Spleen (tissue), 11 donors: ENCODE results near the gene ARHGEF7. TPM values are rescaled to one million over a fixed set of nuclear protein-coding genes. Genes with fewer than 3 reads are reported as not detected.

Experiments
- DNase-seq: peaks from one replicate; pipeline ENCODE4 v3.0.0-alpha.2; 2020
- H3K27ac ChIP-seq, 8 donors: fragments of 200-600 bp; sonication (generic) in 7 of 8; 1 replicate in 4 of 8; 2 replicates in 4 of 8; pipeline versions ENCODE4 v1.5.0 to v1.8.0; 2016 to 2021; ENCODE audit warnings: inconsistent platforms in 4 of 8, mild to moderate bottlenecking in 4 of 8, moderate library complexity in 1 of 8
- H3K27me3 ChIP-seq, 7 donors: fragments of 200-600 bp; sonication (generic) in 6 of 7; replicated peaks in 1 of 7; 1 replicate in 4 of 7; 2 replicates in 3 of 7; pipeline versions ENCODE4 v1.5.0 to v1.8.0; 2016 to 2021; ENCODE audit warnings: inconsistent platforms in 3 of 7, mild to moderate bottlenecking in 1 of 7
- H3K36me3 ChIP-seq, 6 donors: fragments of 200-600 bp; sonication (generic) in 5 of 6; 1 replicate in 4 of 6; 2 replicates in 2 of 6; pipeline versions ENCODE4 v1.5.0 to v1.8.0; 2016 to 2021; ENCODE audit warnings: inconsistent platforms in 2 of 6
- H3K4me1 ChIP-seq, 6 donors: fragments of 200-600 bp; sonication (generic) in 5 of 6; 1 replicate in 3 of 6; 2 replicates in 3 of 6; pipeline versions ENCODE4 v1.5.0 to v1.8.0; 2016 to 2021; ENCODE audit warnings: inconsistent platforms in 3 of 6
- H3K4me3 ChIP-seq, 8 donors: fragments of 200-600 bp; sonication (generic) in 7 of 8; 1 replicate in 4 of 8; 2 replicates in 4 of 8; pipeline versions ENCODE4 v1.5.0 to v1.8.0; 2016 to 2021; ENCODE audit warnings: inconsistent platforms in 4 of 8, mild to moderate bottlenecking in 4 of 8, moderate library complexity in 2 of 8
- H3K9me3 ChIP-seq, 8 donors: fragments of 200-600 bp; sonication (generic) in 7 of 8; 1 replicate in 4 of 8; 2 replicates in 4 of 8; pipeline versions ENCODE4 v1.5.0 to v1.8.0; 2016 to 2021; ENCODE audit warnings: inconsistent platforms in 4 of 8
- CTCF ChIP-seq, 11 experiments: fragments of 200-600 bp in 7 of 11; fragments of 450-650 bp in 4 of 11; sonication (generic) in 4 of 11; IDR thresholded peaks in 8 of 11; conservative IDR thresholded peaks in 3 of 11; 1 replicate in 7 of 11; 2 replicates in 4 of 11; pipeline versions ENCODE4 v1.4.0 to v1.8.0; 2016 to 2021; ENCODE audit warnings: antibody characterized with exemption in 11 of 11, inconsistent platforms in 4 of 11, mild to moderate bottlenecking in 1 of 11
- POLR2A ChIP-seq, 3 donors: fragments of 450-650 bp; IDR thresholded peaks; one replicate each; pipeline ENCODE4 v1.5.1; 2017; ENCODE audit warnings: antibody characterized with exemption in 3 of 3, mild to moderate bottlenecking in 1 of 3
- POLR2AphosphoS5 ChIP-seq, 3 donors: sonication (generic); formaldehyde crosslinking; IDR thresholded peaks; one replicate each; pipeline ENCODE4 v1.5.1; 2017; ENCODE audit warnings: antibody characterized with exemption in 3 of 3
- WGBS, 5 donors: extraction: QIAGEN DNeasy Blood & Tissue Kit in 3 of 5; methylation state at CpG; one replicate each; pipeline versions ENCODE4 v1.1.5 to v1.1.7; 2013 to 2018; 5-methylcytosine and 5-hydroxymethylcytosine counted together
- intact Hi-C: fragments of 100-400 bp; cut with DNase I; formaldehyde crosslinking; loops from one replicate; pipeline ENCODE4 v1.15.0; 2023; ENCODE audit warnings: low total_unique reads
- polyA plus RNA-seq, 3 donors: library from polyadenylated mRNA; stranded (reverse); fragments of 200-250 nt; gene quantifications; one replicate each; pipeline ENCODE4 v1.2.1, GENCODE V29; 2013
- total RNA-seq, 7 donors: library from RNA; depleted of rRNA in 3 of 7; stranded (reverse); fragments of >200 nt in 3 of 7; fragmentation: NEBNext Ultra II Directional in 4 of 7; extraction: Animal tissue kit (Norgen Biotek cat#: 25700) in 4 of 7; gene quantifications; one replicate each; pipeline versions ENCODE4 v1.1.0 to v1.2.1, GENCODE V29; 2016 to 2021
- donor health status: healthy with polysubstance abuse.
- donor health status: DM: no; HTN: no; CAD: no; lungs with moderate emphysema.
- donor health status: DM: no; HTN: no; CAD: no.
- donor health status: Bipolar disorder and iron deficiency.
- donor health status: healthy.
- donor health status: DM: no; HTN: no; CAD: no.
- donor health status: DM: yes; HTN: yes; CAD: no.

Gene ARHGEF7
- total and polyA plus RNA-seq, 10 donors: 18.0 to 192 (median 114) TPM

- Histone ChIP-seq H3K4me1 (peaks cover 31 to 88% (median 63%) of the 10 kb centered on the region in 6 donors), H3K9me3 (no peaks in the 10 kb centered on the region), H3K27ac (peak overlapping the region in 7 of 8 donors; percentile 43 to 80 (median 65)), H3K27me3 (no peaks in the 10 kb centered on the region), H3K4me3 (no peak overlapping the region), H3K36me3 (peaks cover 0 to 35% (median 4%) of the 10 kb centered on the region in 6 donors)
- peak; percentile 88 for DNase-seq
- WGBS, 5 donors: 56 to 87% (median 71%) methylated on average over 13 of the region's 13 CpGs
- intact Hi-C loops: no loop called here
- TF ChIP-seq POLR2A (IDR thresholded peaks at IDR 0.05): no peak
- TF ChIP-seq POLR2AphosphoS5 (IDR thresholded peaks at IDR 0.05): peak; percentile 74 to 81 (median 78)
- no peak for TF ChIP-seq CTCF (IDR thresholded peaks at IDR 0.05 in 8 of 11, conservative IDR thresholded peaks at IDR 0.05 in 3 of 11)
Observed at GRCh38 chr13:111217641-111218040, 102.5 kb downstream of the ARHGEF7 start.

DNA sequence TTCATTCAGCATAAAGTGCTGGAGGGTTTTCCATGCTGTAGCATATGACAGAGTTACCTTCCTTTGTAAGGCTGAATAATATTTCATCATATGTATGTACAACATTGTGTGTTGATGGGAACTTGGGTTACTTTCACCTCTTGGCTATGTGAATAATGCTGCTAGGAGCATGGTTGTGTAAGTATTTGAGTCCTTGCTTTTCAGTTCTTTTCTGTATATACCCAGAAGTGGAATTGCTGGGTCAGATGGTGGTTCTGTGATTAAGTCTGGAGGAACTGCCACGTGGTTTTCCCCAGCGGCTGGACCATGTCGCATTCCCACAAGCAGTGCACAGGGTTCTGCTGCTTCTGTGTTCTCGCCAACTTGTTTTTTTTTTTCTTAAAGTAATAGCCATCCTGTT, 104.2 kb downstream of the ARHGEF7 start:
- peak overlapping the region in 5 of 8 donors; percentile 11 to 80 (median 37) for H3K27ac ChIP-seq
- intact Hi-C loops: no loop called here

DNA sequence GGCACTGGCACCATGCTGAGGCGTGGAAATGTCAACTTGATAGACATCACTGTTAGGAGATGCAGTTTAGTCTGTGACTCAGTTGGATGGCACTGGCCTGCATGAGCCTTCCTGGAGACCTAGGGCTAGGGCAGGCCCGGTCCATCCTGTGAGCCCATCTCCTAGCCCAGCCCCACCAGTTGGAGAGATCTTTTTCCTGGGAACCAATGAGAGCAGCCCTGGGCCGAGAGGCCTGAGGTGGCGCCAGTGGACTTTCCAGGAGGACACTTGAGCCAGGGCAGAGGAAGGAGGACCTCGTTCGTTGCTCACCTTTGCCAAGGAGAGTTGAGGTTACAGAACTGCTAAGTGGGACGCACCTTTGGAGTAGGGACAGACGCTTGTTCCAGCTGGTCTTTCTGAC, 104.8 kb downstream of the ARHGEF7 start:
- Histone ChIP-seq H3K27ac (peak overlapping the region in 4 of 8 donors; percentile 4 to 37 (median 11)), H3K27me3 (no peaks in the 10 kb centered on the region), H3K4me1 (peaks cover 25 to 88% (median 52%) of the 10 kb centered on the region in 6 donors), H3K36me3 (peaks cover 0 to 42% (median 4%) of the 10 kb centered on the region in 6 donors), H3K4me3 (no peak overlapping the region), H3K9me3 (no peaks in the 10 kb centered on the region)
- TF ChIP-seq POLR2A (IDR thresholded peaks at IDR 0.05) (no peak), CTCF (IDR thresholded peaks at IDR 0.05 in 8 of 11, conservative IDR thresholded peaks at IDR 0.05 in 3 of 11) (no peak), POLR2AphosphoS5 (IDR thresholded peaks at IDR 0.05) (no peak)
- DNase-seq: no peak
- intact Hi-C loops: loop anchor here (5.0 kb wide), 1 partner anchor 148 kb away; no protein-coding TSS in a partner anchor
- WGBS, 5 donors: 76 to 89% (median 82%) methylated on average over 8 of the region's 8 CpGs

More for the DNA sequence above, 104.2 kb downstream of the ARHGEF7 start:
- H3K4me3 ChIP-seq: no peak overlapping the region
- WGBS, 5 donors: 50 to 60% (median 52%) methylated on average over 4 of the region's 4 CpGs
- no peaks in the 10 kb centered on the region for H3K9me3 ChIP-seq
- H3K4me1 ChIP-seq: peaks cover 27 to 88% (median 59%) of the 10 kb centered on the region in 6 donors
- peaks cover 0 to 37% (median 4%) of the 10 kb centered on the region in 6 donors for H3K36me3 ChIP-seq
- H3K27me3 ChIP-seq: no peaks in the 10 kb centered on the region
- DNase-seq: no peak
- no peak for TF ChIP-seq CTCF (IDR thresholded peaks at IDR 0.05 in 8 of 11, conservative IDR thresholded peaks at IDR 0.05 in 3 of 11)

GRCh38 chr13:111225166-111225565, 110.1 kb downstream of the ARHGEF7 start:
- Histone ChIP-seq H3K27ac (no peak overlapping the region), H3K4me3 (no peak overlapping the region), H3K27me3 (no peaks in the 10 kb centered on the region), H3K36me3 (peaks cover 4 to 65% (median 18%) of the 10 kb centered on the region in 6 donors), H3K9me3 (no peaks in the 10 kb centered on the region), H3K4me1 (peaks cover 0 to 53% (median 17%) of the 10 kb centered on the region in 6 donors)
- DNase-seq: no peak
- 92 to 94% (median 93%) methylated on average over 6 of the region's 6 CpGs for WGBS, 5 donors
- intact Hi-C loops: no loop called here
- TF ChIP-seq POLR2AphosphoS5 (IDR thresholded peaks at IDR 0.05) (peak in 1 of 3 donors; percentile 1), CTCF (IDR thresholded peaks at IDR 0.05 in 8 of 11, conservative IDR thresholded peaks at IDR 0.05 in 3 of 11) (no peak)
